OCI-LY3 (cell line): ENCODE data around the gene DNM3.

ENCODE experiments used
- CTCF ChIP-seq: fragments of 200-600, 300-600 bp; sonication (generic); IDR thresholded peaks from 2 replicates; pipeline ENCODE4 v1.5.1; 2014; ENCODE audit warnings: antibody characterized with exemption, low read length, low read depth
- EZH2phosphoT487 ChIP-seq: fragments of 200-600 bp; shearing (Covaris generic); IDR thresholded peaks from 2 replicates; pipeline ENCODE4 v1.6.1; 2018; ENCODE audit warnings: antibody characterized with exemption, mixed run types, low read depth

DNA sequence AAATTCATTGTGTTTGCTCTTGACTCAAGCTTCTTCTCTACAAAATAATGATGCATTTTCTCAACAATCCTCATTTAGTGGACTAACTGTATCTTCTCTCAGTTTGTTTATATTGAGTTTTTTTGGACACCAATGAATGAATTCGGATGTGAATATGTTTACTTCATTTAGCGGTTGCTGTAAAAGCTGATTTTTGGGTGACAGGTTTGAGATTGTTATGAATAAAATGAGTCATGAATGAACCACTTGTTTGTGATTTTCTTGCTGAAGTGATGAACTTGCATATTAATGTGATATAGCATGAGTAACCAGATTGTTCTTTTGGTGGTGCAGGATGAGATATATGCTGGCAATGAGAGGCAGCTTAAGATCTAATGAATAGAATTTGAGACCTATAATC, 3.1 kb downstream of the DNM3 start:
- TF ChIP-seq EZH2phosphoT487 (no peak), CTCF (no peak)
